GM21717 (cell line): ENCODE measurements around the gene CSPG4.
A peak's percentile ranks its signal among the peaks of the same experiment; 100 is the strongest.

ENCODE experiments used
- ATAC-seq: cut with Tn5 transposase; IDR thresholded peaks from one replicate; pipeline ENCODE4 v1.9.1; 2021; ENCODE audit warnings: mild to moderate bottlenecking, moderate library complexity; ENCODE audit not compliant: unreplicated experiment

CSPG4 gene

GRCh38 chr15:75651810-75652543 is 60.7 kb downstream of the CSPG4 start:
- ATAC-seq, result no peak

GRCh38 chr15:75650908-75651809 is 61.5 kb downstream of the CSPG4 start:
- no peak for ATAC-seq

- ATAC-seq, result no peak
These were observed 62.8 kb downstream of the CSPG4 start for GRCh38 chr15:75649848-75650247.

GRCh38 chr15:75649045-75649761 is 63.4 kb downstream of the CSPG4 start:
- ATAC-seq, result no peak

GRCh38 chr15:75648156-75649000 is 64.3 kb downstream of the CSPG4 start:
- ATAC-seq, result no peak

- ATAC-seq, result no peak
These were observed 65.1 kb downstream of the CSPG4 start, which contains the start of gene SNX33 for GRCh38 chr15:75647370-75648155. Gene SNX33, plus strand, starts transcription at chr15:75647912. Its CDS starts 1,191 bp downstream, at chr15:75649103.

- ATAC-seq, result no peak
These were observed 65.7 kb downstream of the CSPG4 start for GRCh38 chr15:75646944-75647364.

GRCh38 chr15:75646112-75646943 is 66.3 kb downstream of the CSPG4 start:
- ATAC-seq, result no peak

GRCh38 chr15:75644376-75644775 is 68.3 kb downstream of the CSPG4 start:
- ATAC-seq, result no peak

- ATAC-seq, result no peak
These were observed 71.0 kb downstream of the CSPG4 start for GRCh38 chr15:75641603-75642002.

GRCh38 chr15:75641179-75641503 is 71.5 kb downstream of the CSPG4 start:
- ATAC-seq, result no peak

GRCh38 chr15:75640483-75641178 is 72.0 kb downstream of the CSPG4 start:
- ATAC-seq, result peak; percentile 46

- peak; percentile 89 for ATAC-seq
These were observed 72.8 kb downstream of the CSPG4 start, which contains the start of gene IMP3 for GRCh38 chr15:75639709-75640482. Gene IMP3, minus strand, starts transcription at chr15:75640224. Its CDS starts 56 bp downstream, at chr15:75640168.

GRCh38 chr15:75639191-75639708 is 73.4 kb downstream of the CSPG4 start:
- ATAC-seq, result no peak

- ATAC-seq, result no peak
These were observed 75.2 kb downstream of the CSPG4 start for GRCh38 chr15:75637245-75638009.

GRCh38 chr15:75636026-75636425 is 76.6 kb downstream of the CSPG4 start:
- no peak for ATAC-seq
